IPS-18a (cell line): ENCODE results near the gene PLD5.
"Not testable (repeated sequence)": the region's sequence is repeated elsewhere in the genome, so short reads cannot be mapped to it uniquely, and the experiment has no call there.

ENCODE experiments used
- H3K27ac ChIP-seq: one replicate; pipeline ENCODE4 v1.5.1; 2013; ENCODE audit warnings: low read length
- H3K27me3 ChIP-seq: one replicate; pipeline ENCODE4 v1.6.1; 2013; ENCODE audit warnings: mild to moderate bottlenecking, low read length; ENCODE audit not compliant: control insufficient read depth, insufficient read depth
- H3K36me3 ChIP-seq: one replicate; pipeline ENCODE4 v1.6.1; 2013; ENCODE audit warnings: low read depth, low read length; ENCODE audit not compliant: control insufficient read depth
- H3K4me1 ChIP-seq: one replicate; pipeline ENCODE4 v1.6.1; 2013; ENCODE audit warnings: low read depth, low read length; ENCODE audit not compliant: control insufficient read depth
- H3K4me3 ChIP-seq: one replicate; pipeline ENCODE4 v1.5.1; 2013; ENCODE audit warnings: low read length
- H3K9ac ChIP-seq: one replicate; pipeline ENCODE4 v1.6.1; 2013; ENCODE audit warnings: mild to moderate bottlenecking, low read length, moderate library complexity
- H3K9me3 ChIP-seq: one replicate; pipeline ENCODE4 v1.6.1; 2013; ENCODE audit warnings: low read depth, low read length; ENCODE audit not compliant: control insufficient read depth

PLD5 gene

GRCh38 chr1:242411901-242412300 lies 112.6 kb downstream of the PLD5 start:
- H3K27me3 ChIP-seq: no peaks in the 10 kb centered on the region
- no peak overlapping the region for H3K9ac ChIP-seq
- peaks cover 9% of the 10 kb centered on the region for H3K4me1 ChIP-seq
- no peaks in the 10 kb centered on the region for H3K36me3 ChIP-seq
- no peak overlapping the region for H3K4me3 ChIP-seq
- H3K27ac ChIP-seq: no peak overlapping the region
- no peaks in the 10 kb centered on the region for H3K9me3 ChIP-seq

- no peaks in the 10 kb centered on the region for H3K9me3 ChIP-seq
- H3K4me3 ChIP-seq: no peak overlapping the region
Observed at GRCh38 chr1:242405947-242406346, 118.5 kb downstream of the PLD5 start.

GRCh38 chr1:242404296-242404695 lies 120.2 kb downstream of the PLD5 start:
- no peak overlapping the region for H3K9ac ChIP-seq
- H3K4me3 ChIP-seq: no peak overlapping the region
- no peaks in the 10 kb centered on the region for H3K4me1 ChIP-seq
- no peaks in the 10 kb centered on the region for H3K27me3 ChIP-seq
- H3K9me3 ChIP-seq: no peaks in the 10 kb centered on the region
- H3K36me3 ChIP-seq: no peaks in the 10 kb centered on the region
- H3K27ac ChIP-seq: no peak overlapping the region

More at GRCh38 chr1:242405947-242406346, 118.5 kb downstream of the PLD5 start:
- no peaks in the 10 kb centered on the region for H3K27me3 ChIP-seq
- H3K9ac ChIP-seq: no peak overlapping the region
- H3K27ac ChIP-seq: no peak overlapping the region
- H3K4me1 ChIP-seq: no peaks in the 10 kb centered on the region
- H3K36me3 ChIP-seq: no peaks in the 10 kb centered on the region

- no peaks in the 10 kb centered on the region for H3K27me3 ChIP-seq
- no peaks in the 10 kb centered on the region for H3K36me3 ChIP-seq
- H3K27ac ChIP-seq: no peak overlapping the region
- no peak overlapping the region for H3K4me3 ChIP-seq
- no peaks in the 10 kb centered on the region for H3K4me1 ChIP-seq
- no peaks in the 10 kb centered on the region for H3K9me3 ChIP-seq
- no peak overlapping the region for H3K9ac ChIP-seq
Observed at GRCh38 chr1:242402956-242403355, 121.5 kb downstream of the PLD5 start.

GRCh38 chr1:242401937-242402336 lies 122.6 kb downstream of the PLD5 start:
- Histone ChIP-seq H3K27me3 (no peaks in the 10 kb centered on the region), H3K4me1 (no peaks in the 10 kb centered on the region), H3K9me3 (no peaks in the 10 kb centered on the region), H3K36me3 (no peaks in the 10 kb centered on the region), H3K27ac (no peak overlapping the region), H3K4me3 (no peak overlapping the region), H3K9ac (no peak overlapping the region)

GRCh38 chr1:242398351-242398750 lies 126.1 kb downstream of the PLD5 start:
- Histone ChIP-seq H3K4me3 (no peak overlapping the region), H3K9ac (no peak overlapping the region), H3K27me3 (no peaks in the 10 kb centered on the region), H3K27ac (no peak overlapping the region), H3K4me1 (no peaks in the 10 kb centered on the region), H3K9me3 (no peaks in the 10 kb centered on the region), H3K36me3 (no peaks in the 10 kb centered on the region)

GRCh38 chr1:242391896-242392295 lies 132.6 kb downstream of the PLD5 start:
- Histone ChIP-seq H3K4me1 (no peaks in the 10 kb centered on the region), H3K27me3 (no peaks in the 10 kb centered on the region), H3K9me3 (no peaks in the 10 kb centered on the region), H3K4me3 (no peak overlapping the region), H3K36me3 (no peaks in the 10 kb centered on the region), H3K9ac (no peak overlapping the region), H3K27ac (no peak overlapping the region)

GRCh38 chr1:242376121-242376520 lies 148.4 kb downstream of the PLD5 start:
- not testable (repeated sequence) for H3K4me3 ChIP-seq, H3K4me1 ChIP-seq, H3K27me3 ChIP-seq, H3K9me3 ChIP-seq, H3K36me3 ChIP-seq, H3K27ac ChIP-seq, H3K9ac ChIP-seq

GRCh38 chr1:242350446-242350845 lies 174.1 kb downstream of the PLD5 start:
- not testable (repeated sequence) for H3K9me3 ChIP-seq, H3K27ac ChIP-seq

GRCh38 chr1:242349636-242350035 lies 174.9 kb downstream of the PLD5 start:
- Histone ChIP-seq H3K9ac (no peak overlapping the region), H3K4me1 (no peaks in the 10 kb centered on the region), H3K36me3 (no peaks in the 10 kb centered on the region), H3K27ac (no peak overlapping the region), H3K4me3 (no peak overlapping the region), H3K27me3 (no peaks in the 10 kb centered on the region), H3K9me3 (no peaks in the 10 kb centered on the region)

More at GRCh38 chr1:242350446-242350845, 174.1 kb downstream of the PLD5 start:
- not testable (repeated sequence) for H3K4me3 ChIP-seq, H3K27me3 ChIP-seq, H3K36me3 ChIP-seq, H3K9ac ChIP-seq, H3K4me1 ChIP-seq

GRCh38 chr1:242330865-242331264 lies 193.6 kb downstream of the PLD5 start:
- H3K27me3 ChIP-seq: not testable (repeated sequence)

GRCh38 chr1:242327381-242327780 lies 197.1 kb downstream of the PLD5 start:
- not testable (repeated sequence) for H3K9ac ChIP-seq

More at GRCh38 chr1:242330865-242331264, 193.6 kb downstream of the PLD5 start:
- not testable (repeated sequence) for H3K9ac ChIP-seq, H3K36me3 ChIP-seq, H3K4me1 ChIP-seq, H3K27ac ChIP-seq, H3K4me3 ChIP-seq, H3K9me3 ChIP-seq

More at GRCh38 chr1:242327381-242327780, 197.1 kb downstream of the PLD5 start:
- H3K36me3 ChIP-seq, H3K9me3 ChIP-seq, H3K4me1 ChIP-seq, H3K27ac ChIP-seq, H3K27me3 ChIP-seq, H3K4me3 ChIP-seq: not testable (repeated sequence)
